HG03103 (cell line): ENCODE data around the gene ARHGEF4.

Source experiments
- ATAC-seq: cut with Tn5 transposase; IDR thresholded peaks from one replicate; pipeline ENCODE4 v1.9.1; 2021; ENCODE audit warnings: low read depth; ENCODE audit not compliant: unreplicated experiment

Gene ARHGEF4

DNA sequence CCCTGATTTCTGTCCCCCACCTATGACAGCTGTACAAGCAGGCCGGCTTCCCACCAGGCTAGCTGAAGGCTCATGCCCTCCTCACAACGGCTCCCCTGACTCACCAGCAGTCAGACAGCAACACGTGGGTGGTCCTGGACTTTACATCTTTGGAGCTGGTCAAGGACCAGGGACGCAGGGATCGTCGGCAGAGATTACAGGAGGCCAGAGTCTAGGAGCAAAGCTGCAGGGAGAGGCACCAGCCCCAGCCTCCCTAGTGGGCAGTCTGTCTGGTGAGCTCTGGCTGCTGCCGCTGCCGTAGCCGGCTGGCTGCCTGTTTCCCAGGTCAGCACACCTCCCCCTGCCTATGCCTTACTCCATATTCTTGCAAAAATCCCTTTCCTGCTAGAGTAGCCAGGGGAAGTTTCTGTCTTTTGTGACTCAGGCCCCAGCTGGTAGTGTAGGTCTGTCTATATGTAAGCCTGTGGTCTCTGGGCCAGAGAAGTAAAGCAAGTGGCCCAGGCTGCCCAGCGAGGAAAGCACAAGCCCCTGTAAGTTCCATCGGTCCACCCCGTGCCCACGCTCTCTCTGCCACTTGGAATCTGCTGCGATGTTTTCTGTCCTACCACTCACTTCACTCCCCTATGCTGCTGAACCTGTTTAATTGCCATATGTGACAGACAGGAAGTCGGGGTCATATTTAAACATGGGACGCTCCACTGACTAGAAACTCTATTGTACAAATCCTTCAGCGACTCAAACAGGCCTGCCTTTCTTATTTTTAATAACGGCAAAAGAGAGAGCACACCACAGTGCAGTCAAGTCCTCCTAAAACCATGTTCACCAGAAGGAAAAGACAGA lies 2.4 kb upstream of the ARHGEF4 start:
- no peak for ATAC-seq

DNA sequence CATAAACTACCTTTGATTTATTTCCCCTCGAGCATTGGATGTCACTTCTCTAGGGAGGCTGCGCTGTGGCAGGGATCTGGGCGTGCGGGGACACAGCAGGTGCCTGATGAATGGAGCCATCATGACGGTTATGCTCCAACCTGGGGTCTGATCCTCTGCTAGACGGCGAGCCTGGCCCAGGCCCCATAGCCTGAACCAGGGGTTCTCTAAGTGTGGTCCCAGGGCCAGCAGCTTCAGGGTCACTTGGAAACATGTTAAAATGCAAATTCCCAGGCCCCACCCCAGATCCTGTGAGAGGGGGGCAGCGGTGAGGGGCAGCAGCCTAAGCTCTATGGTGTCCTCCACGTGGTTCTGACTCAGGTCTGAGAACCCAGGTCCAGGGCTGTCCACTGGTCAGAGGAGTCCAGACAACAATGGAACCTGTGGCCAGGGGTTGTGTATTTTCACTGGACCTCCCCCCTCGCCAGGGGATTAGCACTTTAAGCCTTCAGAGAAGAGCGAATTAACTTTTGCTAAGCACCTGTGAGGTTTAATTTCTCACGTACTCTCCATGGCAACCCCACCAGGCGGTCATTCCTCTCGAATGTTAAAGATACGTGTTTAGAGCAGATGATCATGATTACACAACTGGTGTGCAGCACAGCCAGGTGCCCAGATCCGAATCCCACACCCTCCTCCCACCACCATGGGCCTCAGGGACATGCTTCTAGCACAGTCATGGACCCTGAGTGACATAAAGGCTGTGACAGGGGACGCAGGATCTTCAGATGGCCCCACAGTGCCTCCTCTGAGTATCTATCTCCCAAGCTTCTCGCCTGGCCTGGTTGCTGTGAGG lies 1.6 kb upstream of the ARHGEF4 start:
- ATAC-seq: no peak

DNA sequence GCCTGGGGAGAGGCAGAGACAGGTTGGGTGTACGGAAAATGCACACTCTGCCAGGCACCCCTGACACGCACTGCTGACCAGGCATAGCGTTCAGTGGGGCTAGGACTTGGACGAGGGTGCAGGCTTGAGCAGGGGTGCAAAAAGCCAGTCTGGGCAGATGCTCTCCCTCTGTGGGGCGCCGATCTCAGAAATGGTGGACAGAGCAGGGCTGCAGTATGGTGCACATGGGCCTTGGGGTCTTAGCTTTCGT lies 1.0 kb upstream of the ARHGEF4 start:
- ATAC-seq: no peak

DNA sequence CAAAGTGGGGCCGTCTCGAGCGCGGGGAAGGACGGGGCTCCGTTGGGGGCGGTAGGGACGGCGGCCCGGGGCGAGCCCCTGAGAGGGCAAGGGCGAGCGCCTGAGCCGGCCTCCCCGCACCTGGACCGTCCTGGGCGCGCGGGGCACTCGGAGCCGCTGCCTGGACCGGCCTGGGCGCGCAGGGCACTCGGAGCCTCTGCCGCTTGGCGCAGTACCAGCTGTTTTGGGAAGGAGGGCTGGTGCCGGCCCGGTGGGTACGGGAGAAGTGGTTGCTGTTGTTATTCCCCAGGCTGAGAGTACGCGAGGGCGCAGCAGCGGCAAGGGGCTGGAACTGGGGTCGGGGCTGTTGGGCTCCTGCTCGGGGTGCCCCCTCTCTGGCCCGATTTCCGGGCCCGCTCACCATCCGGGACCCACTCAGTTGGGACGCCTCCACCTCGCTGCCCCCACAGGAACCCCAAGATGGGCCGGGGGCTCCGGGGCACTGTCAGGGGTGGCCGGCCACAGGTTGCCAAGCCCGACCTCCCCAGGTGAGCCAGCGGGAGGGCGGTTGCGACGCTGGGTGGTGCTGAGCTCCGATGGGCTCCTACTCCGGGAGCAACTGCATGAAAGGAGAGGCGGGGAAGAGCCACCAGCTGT lies 579 bp downstream of the ARHGEF4 start:
- no peak for ATAC-seq

DNA sequence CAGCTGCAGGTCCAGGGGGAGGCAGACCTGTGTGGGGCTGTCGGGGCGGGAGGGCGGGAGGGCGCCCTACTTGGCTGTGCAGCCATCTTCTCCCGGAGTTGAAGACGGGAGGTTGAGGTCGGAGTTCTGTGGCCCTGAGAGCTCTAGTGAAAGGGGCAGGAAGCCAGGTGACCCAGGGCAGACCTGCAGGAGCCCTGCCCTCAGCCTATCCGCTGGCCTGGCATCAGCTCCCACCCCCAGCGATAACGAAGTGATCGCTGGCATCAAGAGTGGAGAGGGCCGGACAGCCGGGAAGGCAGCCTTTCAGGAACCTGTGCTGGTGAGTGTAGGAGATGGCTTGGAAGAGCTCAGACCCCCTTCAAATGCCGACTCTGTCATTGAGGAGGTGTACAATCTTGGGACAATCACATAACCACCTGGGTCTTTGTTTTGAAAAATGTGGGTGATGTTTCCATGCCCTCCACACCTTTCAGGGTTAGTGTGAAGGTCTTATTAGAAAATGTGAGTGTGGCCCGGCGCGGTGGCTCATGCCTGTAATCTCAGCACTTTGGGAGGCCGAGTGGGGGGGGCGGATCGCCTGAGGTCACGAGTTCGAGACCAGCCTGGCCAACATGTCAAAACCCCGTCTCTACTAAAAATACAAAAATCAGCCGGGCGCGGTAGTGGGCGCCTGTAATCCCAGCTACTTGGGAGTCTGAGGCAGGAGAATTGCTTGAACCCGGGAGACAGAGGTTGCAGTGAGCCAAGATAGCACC lies 1.3 kb downstream of the ARHGEF4 start:
- no peak for ATAC-seq

DNA sequence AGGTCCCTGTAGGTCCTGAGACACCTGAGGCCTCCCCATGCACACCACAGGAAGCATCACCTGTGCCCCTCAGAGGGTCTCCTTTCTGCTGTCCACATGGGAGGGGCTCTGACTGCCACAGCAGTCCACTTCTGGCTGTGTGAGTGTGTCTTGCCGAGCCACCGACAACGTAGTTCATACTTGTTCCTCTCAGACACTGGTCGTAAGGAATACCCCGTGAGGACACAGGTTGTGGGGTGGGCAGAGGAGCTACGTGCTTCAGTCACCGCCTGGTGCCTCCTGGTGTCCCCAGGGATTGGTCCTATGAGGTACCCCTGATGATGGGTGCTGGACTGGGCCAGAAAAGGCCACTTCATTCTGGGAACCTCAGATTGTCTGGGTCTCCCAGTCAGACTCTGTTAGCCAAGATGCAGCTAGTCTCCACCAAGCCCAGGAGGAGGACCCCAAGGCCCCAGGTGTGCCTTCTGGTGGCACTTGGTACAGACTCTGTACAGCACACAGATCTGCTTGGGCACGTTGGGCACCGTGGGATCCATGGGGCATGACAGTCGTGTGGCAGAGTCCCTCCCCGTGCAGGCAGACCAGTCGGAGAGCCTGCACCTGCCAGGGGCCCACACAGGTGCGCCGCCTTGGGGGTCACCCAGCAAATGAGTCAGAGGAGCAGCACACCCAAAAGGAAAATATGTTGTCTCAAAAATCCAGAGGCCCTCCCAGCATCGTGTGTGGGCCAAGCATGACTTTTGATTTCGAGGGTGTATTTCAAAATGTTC lies 2.5 kb downstream of the ARHGEF4 start:
- ATAC-seq: no peak

DNA sequence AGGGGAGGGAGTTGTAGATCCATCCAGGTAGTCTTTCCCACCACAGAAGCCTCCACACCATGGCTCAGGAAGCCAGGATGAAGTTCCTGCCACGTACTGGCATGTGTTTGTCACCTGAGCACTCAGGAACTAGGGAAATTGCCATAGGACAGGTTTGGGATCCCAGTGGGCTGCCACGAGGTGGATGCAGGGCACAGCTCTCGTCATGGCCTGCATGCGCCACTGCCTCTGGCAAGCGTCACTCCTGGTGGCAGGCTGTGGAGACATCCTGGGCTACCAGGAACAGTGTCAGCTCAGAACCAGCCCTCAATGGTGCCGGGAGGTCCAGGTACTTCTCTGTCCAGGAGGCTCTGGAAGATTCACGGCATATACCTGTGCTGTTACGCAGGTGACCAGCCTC lies 3.8 kb downstream of the ARHGEF4 start:
- ATAC-seq: no peak

DNA sequence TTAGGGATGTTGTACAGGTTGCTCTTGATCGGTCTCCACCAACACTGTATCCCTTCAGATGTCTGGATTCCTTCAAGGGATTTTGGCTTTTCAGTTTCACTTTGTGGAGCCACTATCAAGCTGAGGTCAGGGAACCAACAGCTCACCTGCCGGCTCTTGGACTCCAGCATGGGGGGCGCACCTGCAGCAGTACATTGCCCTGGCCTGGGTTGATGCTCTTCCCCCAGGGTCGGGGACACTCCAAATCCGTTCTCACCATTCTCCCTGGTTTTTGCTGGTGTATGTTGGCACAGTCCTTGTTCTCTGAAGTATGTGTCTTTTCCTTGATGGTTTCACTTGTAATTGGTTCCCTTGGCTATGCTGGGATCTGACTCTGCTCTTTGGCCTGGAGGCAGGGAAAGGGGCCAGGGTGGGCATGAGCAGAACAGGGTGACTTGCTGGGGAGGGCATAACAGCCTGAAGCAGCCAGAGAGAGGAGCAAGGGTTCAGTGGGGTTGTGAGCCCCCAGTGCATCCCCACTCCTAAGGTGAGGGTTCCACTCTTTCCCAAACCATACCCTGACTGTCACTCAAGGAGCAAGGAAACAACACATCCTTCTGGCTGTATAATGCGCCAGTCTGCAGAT lies 5.1 kb downstream of the ARHGEF4 start:
- no peak for ATAC-seq

DNA sequence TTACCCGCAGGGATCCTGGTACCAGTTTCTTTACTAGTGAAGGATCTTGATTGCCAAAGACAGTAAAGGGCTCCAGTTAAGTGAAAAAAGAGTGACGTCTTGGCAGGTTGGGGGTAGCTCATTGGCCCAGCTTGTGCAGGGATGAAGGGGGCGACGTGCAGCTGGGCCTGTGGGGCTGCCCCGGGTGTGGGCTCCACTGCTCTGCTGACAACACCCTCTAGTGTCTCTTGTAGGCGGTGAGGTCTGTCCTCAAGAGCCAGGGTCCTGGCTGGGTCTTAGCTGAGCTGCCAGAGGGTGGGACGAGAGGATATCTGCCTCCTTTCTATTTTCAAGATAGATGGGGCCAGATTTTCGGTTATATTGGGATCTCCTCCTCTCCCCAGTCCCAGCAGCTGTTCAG lies 6.1 kb downstream of the ARHGEF4 start:
- ATAC-seq: no peak

DNA sequence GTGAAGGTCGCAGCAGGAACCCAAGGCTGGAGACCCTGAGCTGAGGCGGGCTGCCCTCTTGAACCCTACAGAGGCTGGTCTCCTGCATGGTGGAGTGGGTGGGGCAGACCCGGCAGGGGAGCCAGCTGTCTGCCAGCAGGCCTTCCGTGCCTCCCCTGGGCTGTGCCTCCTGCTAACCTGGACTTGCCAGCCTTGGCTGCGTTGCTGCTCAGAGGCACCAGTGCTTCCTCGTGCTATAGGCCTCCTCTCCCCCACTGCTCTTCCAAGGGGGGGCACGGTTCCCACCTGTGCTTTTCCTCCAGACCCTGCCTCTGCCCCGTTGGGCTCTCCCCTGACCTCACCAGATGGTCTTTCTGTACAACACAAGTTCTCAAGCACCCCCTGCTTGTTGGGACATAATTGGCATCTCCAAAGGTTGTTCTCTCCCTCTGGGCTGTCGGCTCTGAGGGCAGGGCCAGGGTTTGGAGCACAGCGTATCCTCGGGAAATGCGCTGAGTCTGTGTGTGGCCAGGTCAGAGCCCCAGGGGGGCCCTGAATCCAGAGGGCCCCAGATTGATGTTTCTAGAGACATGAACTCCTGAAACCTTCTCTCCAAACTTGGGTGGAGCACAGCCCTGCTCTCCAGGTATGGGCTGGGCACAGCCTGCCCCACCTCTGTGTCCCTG lies 6.7 kb downstream of the ARHGEF4 start:
- no peak for ATAC-seq

DNA sequence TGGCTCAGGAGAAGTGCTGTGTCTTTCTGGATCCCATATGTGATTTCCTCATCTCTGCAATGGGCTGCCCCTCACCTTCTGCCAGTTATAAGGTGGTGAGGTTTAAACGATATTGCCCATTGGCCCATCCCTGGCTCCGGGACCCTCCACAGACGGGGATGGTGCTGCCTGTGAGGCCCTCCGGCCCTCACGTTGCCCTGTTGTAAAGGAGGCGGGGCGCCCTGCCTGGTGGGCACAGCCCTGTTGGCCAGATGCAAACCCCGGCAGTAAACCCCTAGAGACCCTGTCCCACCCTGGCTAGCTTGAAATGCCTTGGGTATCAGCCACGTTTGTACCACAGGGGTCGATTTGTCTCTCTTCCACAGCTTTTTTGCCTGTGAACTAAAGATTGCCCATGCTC lies 7.4 kb downstream of the ARHGEF4 start:
- ATAC-seq: no peak

DNA sequence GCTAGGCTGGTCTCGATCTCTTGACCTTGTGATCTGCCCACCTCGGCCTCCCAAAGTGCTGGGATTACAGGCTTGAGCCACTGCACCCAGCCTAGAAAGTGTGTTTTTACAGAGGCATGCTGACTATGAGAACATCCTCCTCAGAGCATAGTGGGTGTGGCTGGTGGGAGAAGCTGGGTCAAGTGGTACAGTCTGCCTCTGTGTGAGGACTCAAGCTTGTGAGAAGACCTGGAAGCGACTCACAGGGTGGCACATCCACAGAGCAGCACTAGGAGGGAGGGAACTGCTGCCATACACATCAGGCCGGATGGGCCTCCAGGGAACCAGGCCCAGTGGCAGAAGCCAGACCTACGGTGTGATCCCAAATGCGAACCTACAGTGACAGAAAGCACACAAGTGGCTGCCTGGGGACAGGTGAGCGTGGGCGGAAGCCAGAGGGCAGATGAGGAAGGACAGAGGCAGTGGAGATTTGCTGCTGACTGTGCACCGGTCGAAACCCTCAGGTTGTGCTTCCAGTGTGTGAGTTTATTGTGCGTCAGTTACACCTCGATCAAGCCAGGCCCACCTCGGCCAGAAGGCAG lies 8.9 kb downstream of the ARHGEF4 start:
- no peak for ATAC-seq

DNA sequence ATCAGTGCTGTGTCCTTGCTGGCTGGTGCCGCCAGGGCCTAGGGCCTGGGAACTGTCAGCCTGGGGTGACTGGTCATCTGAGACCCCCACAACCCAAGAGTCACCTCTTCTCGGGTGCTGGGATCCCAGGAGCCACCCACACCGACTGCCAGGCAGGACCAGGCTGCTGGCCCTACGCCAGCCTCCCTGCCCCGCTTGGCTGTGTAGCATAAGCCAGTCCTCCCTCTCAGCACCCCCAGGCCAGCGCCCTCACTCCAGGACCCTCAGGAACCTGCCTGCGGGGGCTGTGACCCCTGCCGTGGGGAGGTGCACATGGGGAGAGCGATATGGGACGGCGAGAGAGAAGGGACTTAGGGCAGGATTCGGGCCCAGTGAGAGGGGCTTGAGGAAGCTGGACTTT lies 9.5 kb downstream of the ARHGEF4 start:
- ATAC-seq: no peak

DNA sequence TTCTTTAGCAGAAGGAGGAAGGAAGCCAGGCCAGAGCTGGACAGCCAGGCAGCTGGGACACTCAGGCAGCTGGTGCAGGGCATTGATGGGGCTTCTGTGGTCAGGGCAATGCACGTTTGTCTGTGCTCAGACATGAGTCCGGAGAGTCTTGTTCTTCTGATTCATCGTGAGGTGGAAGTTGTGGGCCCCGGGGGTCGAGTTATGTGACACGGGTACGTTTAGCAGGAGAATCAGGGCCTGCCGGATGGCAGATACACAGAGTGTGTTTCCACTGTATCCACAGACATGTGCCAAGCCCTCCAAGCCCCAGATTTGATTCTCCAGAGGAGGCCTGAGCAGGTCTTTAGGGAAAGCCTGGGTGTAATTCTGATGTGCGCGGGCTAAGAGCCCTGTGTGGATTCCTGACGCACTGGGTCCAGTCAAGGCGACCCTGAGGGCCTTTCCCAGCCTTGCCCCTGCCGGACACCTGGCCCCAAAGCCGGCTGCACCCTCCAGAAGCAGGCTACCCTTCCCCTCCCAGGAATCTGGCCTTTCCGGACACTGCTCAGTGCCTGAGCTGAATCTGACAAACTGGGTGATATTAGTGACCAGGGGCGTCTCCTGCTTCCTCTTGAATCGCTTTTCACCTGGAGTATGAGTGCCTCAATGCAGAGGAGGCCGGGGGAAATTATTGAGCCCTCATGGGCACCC lies 10.1 kb downstream of the ARHGEF4 start:
- ATAC-seq: no peak

DNA sequence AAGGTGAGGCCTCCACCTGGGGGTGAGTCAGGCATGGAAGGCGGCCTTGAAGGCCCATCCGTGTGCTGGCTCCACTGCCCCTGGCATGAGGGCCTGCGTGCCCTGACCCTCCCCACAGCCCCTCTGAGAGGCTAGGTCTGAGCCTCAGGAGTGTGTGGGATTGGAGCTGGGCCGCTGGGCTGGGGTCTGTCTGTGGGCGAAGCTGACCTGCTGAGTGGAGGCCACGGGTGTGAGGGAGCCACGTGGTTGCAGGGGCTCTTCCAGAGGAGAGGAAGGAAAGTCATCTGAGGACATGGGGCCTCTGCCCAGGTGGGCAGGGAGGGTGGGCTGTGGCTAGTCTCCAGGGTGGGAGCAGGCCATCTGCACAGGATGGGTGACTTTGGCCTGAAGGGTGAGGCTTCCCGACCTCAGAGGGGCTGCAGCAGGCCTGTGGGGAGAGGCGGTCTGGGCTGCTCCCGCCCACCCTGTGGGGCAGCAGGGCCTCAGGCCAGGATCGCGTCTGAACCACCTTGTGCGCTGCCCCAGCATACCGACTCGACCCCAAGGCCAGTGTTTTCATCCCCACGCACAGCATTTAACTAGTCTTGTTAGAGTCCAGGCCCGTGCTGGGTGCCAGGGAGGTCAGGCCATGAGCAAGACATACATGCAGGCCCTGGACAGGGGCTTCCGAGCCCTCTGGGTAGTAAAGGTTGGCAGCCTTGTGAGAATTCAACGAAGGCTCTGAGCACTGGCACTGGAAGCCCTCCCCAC lies 11.2 kb downstream of the ARHGEF4 start:
- ATAC-seq: no peak

DNA sequence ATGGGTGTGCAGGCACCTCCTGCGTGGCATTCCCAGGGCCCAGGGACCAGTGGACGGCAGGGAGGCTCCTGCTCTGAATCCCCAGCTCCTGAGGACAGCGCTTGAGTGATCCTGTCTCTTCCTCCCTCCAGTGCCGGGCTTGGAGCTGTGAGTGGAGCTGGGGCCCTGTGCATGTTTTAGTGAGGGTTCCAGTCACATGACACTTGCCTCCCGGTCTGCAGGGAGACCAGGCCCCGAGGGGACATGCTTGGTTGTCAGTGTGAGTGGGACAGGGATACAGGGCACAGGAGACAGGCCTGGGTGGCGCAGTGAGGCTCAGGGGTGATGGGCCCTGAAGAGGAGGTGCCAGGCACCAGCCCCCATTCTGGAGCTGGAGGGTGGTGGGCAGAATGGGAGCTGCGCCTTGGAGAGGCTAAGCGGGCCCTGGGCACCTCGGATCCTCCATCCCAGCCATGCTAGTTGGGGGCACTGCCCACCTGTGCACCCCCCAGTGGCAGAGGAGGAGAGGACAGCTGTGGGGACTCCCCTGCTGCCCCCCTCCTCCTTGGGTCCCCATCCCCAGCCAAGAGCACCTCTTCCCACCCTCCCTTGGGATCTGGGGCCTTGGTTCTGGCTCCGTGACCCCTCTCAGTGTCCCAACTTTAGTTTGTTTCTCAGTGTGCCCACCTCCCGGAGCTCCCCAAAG lies 12.0 kb downstream of the ARHGEF4 start:
- no peak for ATAC-seq
